Body of pancreas (tissue), 4 donors: ENCODE data around the gene HACD2.

ENCODE experiments used
- POLR2A ChIP-seq, 3 donors: fragments of 450-650 bp; IDR thresholded peaks; one replicate each; pipeline ENCODE4 v1.6.1; 2016; ENCODE audit warnings: antibody characterized with exemption in 3 of 3, mild to moderate bottlenecking in 2 of 3
- TF ChIP-seq, protein P1 (sequence below), 7 experiments: fragments of 450-650 bp in 4 of 7; fragments of 200-600 bp in 3 of 7; sonication (generic) in 3 of 7; IDR thresholded peaks; one replicate each; pipeline ENCODE4 v1.5.1; 2016 to 2019; ENCODE audit warnings: antibody characterized with exemption in 7 of 7

DNA sequence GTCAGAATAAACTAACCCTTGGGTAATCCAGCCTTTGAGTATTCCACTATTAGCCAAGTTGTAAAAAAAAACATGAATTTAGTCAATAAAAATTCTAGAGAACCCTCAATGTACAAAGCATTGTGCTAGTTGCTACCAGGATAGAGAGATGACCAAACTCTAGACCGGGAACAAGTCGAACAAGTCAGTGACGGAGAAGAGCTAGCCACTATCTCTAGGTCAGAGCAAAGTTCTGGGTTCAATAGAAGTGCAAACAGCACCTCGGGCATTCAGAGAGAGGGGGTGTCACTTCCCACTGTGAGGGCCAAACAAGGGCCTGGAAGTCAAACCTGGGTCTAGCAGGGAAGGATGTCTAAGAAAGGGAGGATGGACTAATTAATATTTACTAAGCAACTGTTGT is 133.7 kb downstream of the HACD2 start:
- TF ChIP-seq POLR2A (IDR thresholded peaks at IDR 0.05): no peak
- TF ChIP-seq, protein P1, sequence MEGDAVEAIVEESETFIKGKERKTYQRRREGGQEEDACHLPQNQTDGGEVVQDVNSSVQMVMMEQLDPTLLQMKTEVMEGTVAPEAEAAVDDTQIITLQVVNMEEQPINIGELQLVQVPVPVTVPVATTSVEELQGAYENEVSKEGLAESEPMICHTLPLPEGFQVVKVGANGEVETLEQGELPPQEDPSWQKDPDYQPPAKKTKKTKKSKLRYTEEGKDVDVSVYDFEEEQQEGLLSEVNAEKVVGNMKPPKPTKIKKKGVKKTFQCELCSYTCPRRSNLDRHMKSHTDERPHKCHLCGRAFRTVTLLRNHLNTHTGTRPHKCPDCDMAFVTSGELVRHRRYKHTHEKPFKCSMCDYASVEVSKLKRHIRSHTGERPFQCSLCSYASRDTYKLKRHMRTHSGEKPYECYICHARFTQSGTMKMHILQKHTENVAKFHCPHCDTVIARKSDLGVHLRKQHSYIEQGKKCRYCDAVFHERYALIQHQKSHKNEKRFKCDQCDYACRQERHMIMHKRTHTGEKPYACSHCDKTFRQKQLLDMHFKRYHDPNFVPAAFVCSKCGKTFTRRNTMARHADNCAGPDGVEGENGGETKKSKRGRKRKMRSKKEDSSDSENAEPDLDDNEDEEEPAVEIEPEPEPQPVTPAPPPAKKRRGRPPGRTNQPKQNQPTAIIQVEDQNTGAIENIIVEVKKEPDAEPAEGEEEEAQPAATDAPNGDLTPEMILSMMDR (IDR thresholded peaks at IDR 0.05): no peak
